Measurements from ENCODE around the gene RNF2.
A peak's percentile ranks its signal among the peaks of the same experiment; 100 is the strongest.

RNF2 gene

GRCh38 chr1:185096531-185096930, 51.2 kb downstream of the RNF2 start:
- DNase-seq (ENCODE audit: low spot score), result no peak

DNA sequence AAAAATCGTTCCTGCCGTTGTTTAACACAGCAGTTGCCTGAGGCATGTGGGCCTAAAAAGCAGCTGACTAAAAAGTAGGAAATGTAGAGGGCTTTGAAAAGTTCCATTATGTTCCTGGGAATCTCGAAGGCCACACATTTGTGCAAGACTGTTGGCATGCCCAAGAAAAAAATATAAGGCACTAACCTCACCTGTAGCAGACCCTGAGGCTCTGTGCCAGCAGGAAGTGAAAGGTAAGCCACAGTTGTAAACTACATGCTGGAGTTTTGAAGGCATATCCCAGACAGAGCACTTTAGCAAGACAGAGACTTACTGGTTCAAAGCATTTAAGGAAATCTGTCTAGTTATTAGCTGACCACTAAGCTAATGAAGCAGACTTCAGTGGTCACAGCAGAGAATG, 58.7 kb downstream of the RNF2 start:
- no peak for DNase-seq (ENCODE audit: low spot score)

DNA sequence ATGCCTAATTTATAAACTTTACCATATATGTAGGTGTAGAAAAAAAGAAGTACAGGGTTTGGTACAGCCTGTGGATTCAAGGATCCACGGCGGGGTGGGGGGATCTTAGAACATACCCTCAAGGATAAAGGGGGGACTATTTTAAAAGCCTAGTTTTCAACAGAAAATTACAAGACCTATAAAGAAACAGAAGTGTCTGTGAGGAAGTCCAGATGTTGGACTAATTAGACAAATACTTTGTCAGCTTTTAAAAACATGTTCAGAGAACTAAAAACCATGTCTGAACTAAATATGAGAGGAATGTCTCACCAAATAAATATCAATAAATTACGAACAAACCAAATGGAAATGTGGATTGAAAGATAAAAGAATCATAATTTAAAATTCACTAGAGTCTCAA, 59.8 kb downstream of the RNF2 start:
- DNase-seq (ENCODE audit: low spot score), result no peak

DNA sequence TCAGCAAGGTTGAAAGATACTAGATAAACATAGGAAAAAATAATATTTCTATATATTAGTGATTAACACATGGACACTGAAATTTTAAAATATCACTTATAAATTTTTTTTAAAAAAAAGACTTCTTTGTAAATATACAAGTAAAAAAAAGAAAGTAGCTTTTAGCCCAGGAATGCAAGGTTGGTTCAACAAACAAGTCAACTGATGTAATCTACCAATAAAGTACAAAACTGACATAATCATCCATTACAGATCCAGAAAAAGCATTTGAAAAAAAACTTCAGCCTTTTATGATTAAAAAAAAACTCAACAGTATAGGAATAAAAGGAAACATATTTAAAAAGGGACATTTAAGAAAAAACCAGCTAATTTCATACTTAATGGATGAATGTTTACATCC, 63.0 kb downstream of the RNF2 start:
- no peak for DNase-seq (ENCODE audit: low spot score)

- DNase-seq (ENCODE audit: low spot score), result no peak
Observed at GRCh38 chr1:185110145-185110544, 64.8 kb downstream of the RNF2 start.

GRCh38 chr1:185111873-185112272, 66.5 kb downstream of the RNF2 start:
- no peak for DNase-seq (ENCODE audit: low spot score)

DNA sequence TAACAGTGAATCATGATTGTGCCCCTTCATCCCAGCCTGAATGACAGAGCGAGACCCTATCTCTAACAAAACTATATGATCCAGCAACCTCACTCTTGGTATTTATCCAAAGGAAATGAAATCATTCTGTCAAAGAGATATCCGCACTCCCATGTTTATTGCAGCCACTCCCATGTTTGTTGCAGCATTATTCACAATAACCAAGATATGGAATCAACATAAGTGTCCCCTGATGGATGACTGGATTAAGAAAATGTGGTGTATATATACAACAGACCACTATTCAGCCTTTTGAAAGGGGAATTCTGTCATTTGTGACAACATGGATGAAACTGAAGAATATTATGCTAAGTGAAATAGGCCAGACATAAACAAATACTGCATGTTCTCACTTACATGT, 67.0 kb downstream of the RNF2 start:
- DNase-seq (ENCODE audit: low spot score), result no peak

DNA sequence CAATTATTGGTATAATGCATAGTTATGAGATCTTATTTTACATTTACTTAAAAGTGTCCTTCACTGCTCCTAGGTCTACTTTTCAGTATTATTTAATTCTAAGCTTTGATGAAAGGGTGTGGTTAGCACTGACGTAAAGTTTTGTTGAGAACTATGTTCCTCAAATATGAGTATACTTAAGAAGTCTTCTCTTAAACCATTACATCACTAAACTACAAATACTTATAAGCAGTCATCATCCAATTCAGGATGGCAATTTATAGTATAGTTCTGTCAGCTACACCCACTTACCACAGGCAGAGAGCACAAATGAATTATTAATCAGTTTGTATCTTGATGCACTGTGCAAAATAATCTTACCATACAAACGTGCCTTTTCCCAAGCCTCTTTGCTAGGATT, 84.3 kb downstream of the RNF2 start:
- no peak for DNase-seq (ENCODE audit: low spot score)

DNA sequence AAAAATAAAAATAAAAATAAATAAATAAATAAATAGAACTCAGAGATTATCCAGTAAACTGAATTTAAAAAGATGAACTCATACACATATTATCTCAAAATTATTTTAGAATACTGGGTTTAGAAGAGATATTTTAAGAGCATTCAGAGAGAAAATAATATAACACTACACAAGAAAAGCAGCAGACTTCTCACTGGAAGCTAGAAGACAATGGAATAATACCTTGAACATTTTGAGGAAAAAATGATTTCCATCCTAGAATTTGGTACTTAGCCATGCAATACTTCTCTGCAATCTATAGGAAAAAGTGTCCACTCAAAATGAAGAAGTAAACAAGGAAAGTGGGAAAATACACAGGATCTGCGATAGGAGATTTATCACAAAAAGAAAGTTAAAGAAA, 87.2 kb downstream of the RNF2 start:
- DNase-seq (ENCODE audit: low spot score), result no peak

GRCh38 chr1:185137896-185138545, 92.7 kb downstream of the RNF2 start:
- DNase-seq (ENCODE audit: low spot score), result no peak

DNA sequence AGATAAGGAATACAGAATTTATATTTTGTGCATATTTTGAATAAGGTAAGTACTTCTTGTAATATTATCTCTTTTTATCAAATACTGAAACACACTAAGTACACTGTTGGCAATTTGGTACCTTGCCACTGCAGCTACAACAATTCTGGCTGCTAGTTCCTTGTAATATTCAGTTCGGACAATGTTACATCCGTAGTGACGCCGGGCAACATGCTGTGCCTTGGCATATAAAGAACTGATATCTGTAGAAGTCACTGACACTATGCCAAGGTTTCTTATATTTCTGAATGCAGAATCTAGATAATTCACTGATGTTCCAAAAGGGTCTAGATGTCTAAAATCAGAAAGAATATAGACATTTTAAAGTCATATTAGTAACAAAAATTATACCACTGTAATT, 93.9 kb downstream of the RNF2 start:
- no peak for DNase-seq (ENCODE audit: low spot score)

DNA sequence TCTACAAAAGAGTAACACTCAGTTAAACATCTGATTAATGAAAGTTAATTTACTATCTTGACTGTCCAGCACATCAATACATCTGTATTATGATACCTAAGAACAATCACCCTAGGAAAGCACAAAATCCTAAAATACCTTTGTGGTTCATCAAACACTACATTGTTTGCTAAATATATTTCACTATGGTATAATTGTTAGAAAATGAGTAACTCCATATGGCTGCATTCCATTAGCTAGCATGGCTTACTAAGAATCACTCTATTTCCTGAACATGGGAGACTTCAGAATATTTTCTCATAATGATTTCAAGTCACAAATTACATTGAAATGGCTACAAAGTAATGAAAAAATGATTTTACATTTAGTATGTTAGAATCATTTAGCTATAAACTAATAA, 98.9 kb downstream of the RNF2 start:
- peak; percentile 17 for DNase-seq (ENCODE audit: low spot score)

GRCh38 chr1:185151215-185151614, 105.9 kb downstream of the RNF2 start:
- DNase-seq (ENCODE audit: low spot score), result no peak
